IPS-18c (cell line): ENCODE measurements around the gene ACE.
A peak's percentile ranks its signal among the peaks of the same experiment; 100 is the strongest.

Source experiments
- H3K4me3 ChIP-seq: 2 replicates; pipeline ENCODE4 v1.7.0; 2013; ENCODE audit warnings: low read depth, mild to moderate bottlenecking, low read length, moderate library complexity; ENCODE audit not compliant: insufficient read depth
- H3K9me3 ChIP-seq: one replicate; pipeline ENCODE4 v1.6.1; 2013; ENCODE audit warnings: mild to moderate bottlenecking, low read length, moderate library complexity; ENCODE audit not compliant: control insufficient read depth, insufficient read depth

The ACE gene

DNA sequence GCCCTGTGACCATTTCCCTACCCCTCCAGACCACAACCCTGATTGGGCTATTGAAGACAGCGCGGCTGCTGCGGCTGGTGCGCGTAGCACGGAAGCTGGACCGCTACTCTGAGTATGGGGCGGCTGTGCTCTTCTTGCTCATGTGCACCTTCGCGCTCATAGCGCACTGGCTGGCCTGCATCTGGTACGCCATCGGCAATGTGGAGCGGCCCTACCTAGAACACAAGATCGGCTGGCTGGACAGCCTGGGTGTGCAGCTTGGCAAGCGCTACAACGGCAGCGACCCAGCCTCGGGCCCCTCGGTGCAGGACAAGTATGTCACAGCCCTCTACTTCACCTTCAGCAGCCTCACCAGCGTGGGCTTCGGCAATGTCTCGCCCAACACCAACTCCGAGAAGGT lies 58.8 kb downstream of the ACE start:
- no peak overlapping the region for H3K4me3 ChIP-seq
- H3K9me3 ChIP-seq = no peaks in the 10 kb centered on the region

GRCh38 chr17:63537001-63537400 lies 60.1 kb downstream of the ACE start:
- H3K4me3 ChIP-seq = no peak overlapping the region
- no peaks in the 10 kb centered on the region for H3K9me3 ChIP-seq

DNA sequence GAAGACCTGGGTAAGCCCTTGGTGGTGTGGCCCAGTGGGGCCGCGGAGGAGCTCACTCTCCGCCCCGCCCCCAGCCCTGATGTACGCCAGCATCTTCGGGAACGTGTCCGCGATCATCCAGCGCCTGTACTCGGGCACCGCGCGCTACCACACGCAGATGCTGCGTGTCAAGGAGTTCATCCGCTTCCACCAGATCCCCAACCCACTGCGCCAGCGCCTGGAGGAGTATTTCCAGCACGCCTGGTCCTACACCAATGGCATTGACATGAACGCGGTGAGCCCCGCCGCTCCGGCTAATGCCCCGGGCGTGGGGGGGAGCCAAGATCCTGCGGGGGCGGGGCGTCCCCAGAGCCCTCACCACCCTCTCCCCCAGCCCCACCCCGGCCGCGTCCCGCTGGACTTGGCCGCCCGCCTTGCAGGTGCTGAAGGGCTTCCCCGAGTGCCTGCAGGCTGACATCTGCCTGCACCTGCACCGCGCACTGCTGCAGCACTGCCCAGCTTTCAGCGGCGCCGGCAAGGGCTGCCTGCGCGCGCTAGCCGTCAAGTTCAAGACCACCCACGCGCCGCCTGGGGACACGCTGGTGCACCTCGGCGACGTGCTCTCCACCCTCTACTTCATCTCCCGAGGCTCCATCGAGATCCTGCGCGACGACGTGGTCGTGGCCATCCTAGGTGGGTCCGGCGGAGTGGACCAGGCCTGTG lies 61.3 kb downstream of the ACE start:
- H3K4me3 ChIP-seq = peak overlapping the region; percentile 38

DNA sequence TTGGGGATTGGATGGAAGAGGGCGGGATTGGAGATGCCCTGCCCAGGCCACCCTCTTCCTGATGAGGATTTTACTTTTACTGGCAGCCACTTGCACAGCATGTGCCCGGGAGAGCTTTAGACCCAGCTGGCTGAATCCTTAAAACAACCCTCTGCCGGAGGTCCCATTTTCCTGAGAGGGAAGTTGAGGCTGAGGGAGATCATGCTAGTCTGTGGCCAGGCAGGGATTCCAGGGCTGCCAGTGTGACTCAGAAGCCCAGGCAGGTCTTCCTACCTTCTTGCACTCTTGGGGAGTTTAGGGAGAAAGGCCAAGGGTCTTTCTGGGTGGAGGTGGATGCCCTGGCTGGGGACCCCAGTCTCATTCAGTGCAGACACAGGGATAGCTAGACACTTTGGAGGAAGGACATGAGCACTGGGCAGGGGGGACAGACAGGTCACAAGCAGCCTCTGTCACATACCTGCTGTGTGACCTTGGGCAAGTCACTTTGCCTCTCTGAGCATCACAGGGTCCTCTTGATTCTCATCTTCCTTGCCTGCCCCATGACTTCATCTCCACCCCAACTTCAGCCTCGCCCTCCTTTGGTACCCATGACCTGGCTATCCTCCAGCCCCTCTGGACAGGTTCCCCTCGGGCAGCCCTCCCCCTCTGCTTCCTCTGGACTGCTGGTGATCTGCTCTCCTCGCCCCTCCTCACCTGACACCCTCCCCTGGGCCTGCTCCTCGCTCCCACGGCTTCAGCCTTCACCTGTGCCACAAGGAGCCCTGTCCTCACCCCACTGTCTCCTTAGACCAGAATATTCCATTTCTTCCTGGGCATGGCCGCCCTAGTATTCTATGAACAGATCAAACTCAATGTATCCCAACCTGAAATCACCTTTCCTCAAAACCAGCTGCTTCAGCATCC lies 62.1 kb downstream of the ACE start:
- Histone ChIP-seq H3K9me3 (no peaks in the 10 kb centered on the region), H3K4me3 (peak overlapping the region; percentile 38; the same call in 1 of the 2 replicates)

More for the DNA sequence above, 61.3 kb downstream of the ACE start:
- no peaks in the 10 kb centered on the region for H3K9me3 ChIP-seq

- H3K4me3 ChIP-seq = no peak overlapping the region
- H3K9me3 ChIP-seq = no peaks in the 10 kb centered on the region
Observed at GRCh38 chr17:63540590-63540989, 63.7 kb downstream of the ACE start.

DNA sequence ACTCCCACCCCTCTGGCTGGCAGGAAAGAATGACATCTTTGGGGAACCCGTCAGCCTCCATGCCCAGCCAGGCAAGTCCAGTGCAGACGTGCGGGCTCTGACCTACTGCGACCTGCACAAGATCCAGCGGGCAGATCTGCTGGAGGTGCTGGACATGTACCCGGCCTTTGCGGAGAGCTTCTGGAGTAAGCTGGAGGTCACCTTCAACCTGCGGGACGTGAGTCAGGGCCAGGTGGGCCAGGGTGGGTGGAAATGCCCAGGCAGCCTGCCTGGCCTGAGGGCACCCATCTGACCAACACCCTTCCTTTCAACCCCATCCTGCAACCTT lies 65.3 kb downstream of the ACE start:
- no peak overlapping the region for H3K4me3 ChIP-seq

DNA sequence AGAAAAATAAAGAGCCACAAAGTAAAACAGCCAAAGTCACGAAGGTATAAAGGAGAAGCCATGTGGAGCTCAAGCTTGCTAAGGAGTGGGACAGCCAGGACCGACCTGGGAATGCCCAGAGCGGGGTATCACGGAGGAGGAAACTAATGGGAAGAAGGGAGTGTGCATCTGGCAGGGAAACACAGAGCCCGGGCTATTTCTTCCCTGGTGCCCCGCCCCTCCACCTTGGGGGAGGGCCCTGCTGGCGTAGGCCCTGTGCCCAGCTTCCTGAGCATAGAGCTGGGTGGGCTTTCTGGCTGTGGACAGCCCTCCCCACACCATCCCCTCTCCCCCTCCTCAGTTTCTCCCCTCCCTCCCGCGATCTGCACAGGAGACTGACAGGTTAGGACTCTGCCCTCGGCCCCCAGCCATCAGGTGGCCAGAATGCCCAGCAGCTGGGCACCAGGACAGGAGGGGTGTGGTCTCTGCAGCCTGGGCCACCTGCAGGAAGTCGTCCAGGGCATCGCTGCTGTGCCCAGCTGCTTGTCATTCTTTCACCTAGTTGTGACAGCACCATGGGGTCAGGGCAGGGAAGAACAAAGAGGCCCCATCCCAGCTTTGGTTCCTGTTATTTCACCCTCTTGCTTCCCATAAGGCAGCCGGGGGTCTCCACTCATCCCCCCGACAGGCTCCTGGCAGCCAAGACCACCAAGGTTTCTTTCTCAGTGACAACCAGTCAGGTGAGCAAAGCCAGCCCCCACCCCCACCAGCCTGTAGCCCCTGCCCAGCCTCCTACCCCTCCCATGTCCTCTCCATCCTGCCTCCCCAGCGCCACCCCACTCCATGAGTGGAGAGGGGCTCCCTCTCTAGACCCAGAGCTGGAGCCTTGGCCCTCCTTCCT lies 66.3 kb downstream of the ACE start:
- H3K4me3 ChIP-seq = no peak overlapping the region

More for the DNA sequence above, 65.3 kb downstream of the ACE start:
- H3K9me3 ChIP-seq = no peaks in the 10 kb centered on the region

DNA sequence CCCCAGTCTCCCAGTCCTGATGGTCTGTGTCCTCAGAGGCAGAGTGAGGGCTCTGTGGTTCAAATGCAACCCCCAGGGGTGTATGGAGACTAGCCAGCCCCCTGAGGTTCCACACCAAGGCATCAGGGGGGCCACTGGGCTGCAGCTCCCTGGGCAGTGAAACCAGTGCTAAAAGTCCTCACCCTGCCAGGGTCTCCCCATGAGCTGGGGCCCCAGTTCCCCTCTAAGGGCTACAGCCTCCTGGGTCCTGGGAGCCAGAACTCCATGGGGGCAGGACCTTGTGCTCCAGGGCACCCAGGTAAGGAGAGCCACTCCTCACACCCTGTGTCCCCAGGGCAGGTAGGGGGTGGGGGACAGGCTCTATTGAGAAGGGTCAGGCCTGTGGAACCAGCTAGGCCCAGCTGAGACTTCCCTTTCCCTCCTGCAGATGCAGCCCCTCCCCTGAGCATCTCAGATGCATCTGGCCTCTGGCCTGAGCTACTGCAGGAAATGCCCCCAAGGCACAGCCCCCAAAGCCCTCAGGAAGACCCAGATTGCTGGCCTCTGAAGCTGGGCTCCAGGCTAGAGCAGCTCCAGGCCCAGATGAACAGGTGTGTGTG lies 67.1 kb downstream of the ACE start:
- H3K4me3 ChIP-seq = no peak overlapping the region
- H3K9me3 ChIP-seq = no peaks in the 10 kb centered on the region

More for the DNA sequence above, 66.3 kb downstream of the ACE start:
- H3K9me3 ChIP-seq = no peaks in the 10 kb centered on the region

GRCh38 chr17:63544467-63545301 lies 67.8 kb downstream of the ACE start:
- no peak overlapping the region for H3K4me3 ChIP-seq
- H3K9me3 ChIP-seq = no peaks in the 10 kb centered on the region

- no peaks in the 10 kb centered on the region for H3K9me3 ChIP-seq
- no peak overlapping the region for H3K4me3 ChIP-seq
Observed at GRCh38 chr17:63546308-63547082, 69.6 kb downstream of the ACE start.

GRCh38 chr17:63547083-63547523 lies 70.2 kb downstream of the ACE start:
- Histone ChIP-seq H3K4me3 (no peak overlapping the region), H3K9me3 (no peaks in the 10 kb centered on the region)
